ENCODE data around the gene SERAC1. TPM values are rescaled to one million over a fixed set of nuclear protein-coding genes. Genes with fewer than 3 reads are reported as not detected.

Gene SERAC1
- total RNA-seq, 1 experiment from 2014 or later, result 7.6 TPM

DNA sequence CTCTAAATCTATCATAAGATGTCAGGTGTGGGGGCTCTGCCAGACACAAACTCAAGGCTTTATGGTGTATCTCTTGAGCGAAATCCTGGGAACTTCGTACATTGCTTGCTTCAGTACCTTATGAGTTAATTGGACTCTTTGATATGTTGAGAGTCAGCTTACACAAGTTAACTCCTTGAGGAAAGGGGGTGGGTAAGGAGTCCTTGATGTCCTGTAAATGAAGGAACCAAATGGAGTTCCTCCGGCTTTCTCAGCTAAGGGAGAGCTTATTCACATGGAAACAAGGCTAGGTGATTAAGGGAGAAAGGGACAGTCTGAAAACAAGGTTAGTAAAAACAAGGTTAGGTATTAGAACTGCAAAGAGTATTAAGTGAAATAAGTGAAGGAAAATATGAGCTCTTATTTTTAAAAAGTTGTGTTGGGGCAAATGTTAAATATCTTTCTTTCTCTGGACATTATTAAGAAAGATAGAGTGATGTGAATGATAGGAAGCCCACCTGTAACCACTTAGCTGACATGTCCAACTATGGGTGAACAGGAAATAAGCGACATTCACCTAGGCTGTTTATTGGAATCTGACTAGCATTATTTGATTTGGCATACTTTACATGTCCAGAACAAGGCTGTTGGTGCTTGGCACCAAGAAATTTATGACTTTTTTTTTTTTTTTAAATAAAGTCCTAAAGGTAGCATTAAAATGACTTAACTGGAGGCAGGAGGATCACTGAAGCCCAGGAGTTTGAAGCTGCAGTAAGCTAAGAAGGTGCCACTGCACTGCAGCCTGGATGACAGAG is 26.6 kb upstream of the SERAC1 start:
- no peaks in the 10 kb centered on the region for H3K79me1 ChIP-seq (ENCODE audit: insufficient read depth, low read depth, low read length, poor library complexity, severe bottlenecking)
- DNase-seq, result peak; percentile 35
- no peak overlapping the region for H3K4ac ChIP-seq (ENCODE audit: low read depth, low read length)
- H4K20me1 ChIP-seq (ENCODE audit: control insufficient read depth, insufficient read depth, insufficient read length), result no peaks in the 10 kb centered on the region
- H4K91ac ChIP-seq (ENCODE audit: insufficient read length, low read depth, low read length), result no peak overlapping the region
- H3K4me2 ChIP-seq (ENCODE audit: insufficient read depth, insufficient read length, low read length), result peak overlapping the region; percentile 65
- no CpG with 5 or more reads among the region's 4 CpGs for WGBS (ENCODE audit: extremely low coverage, insufficient read length, low lambda C conversion rate)
- H3K27me3 Mint-ChIP-seq (ENCODE audit: low read depth), result no peaks in the 10 kb centered on the region
- TF ChIP-seq CTCF (conservative IDR thresholded peaks at IDR 0.05), result no peak
- no peak overlapping the region for H3K14ac ChIP-seq (ENCODE audit: insufficient read depth, low read length)
- no peaks in the 10 kb centered on the region; a peak in 1 of 5 replicates for H3K9me3 Mint-ChIP-seq
- no peaks in the 10 kb centered on the region for H3K79me2 ChIP-seq (ENCODE audit: insufficient read depth, low read length)
- H3K4me1 Mint-ChIP-seq, result peaks cover 42 to 49% of the 10 kb centered on the region in 2 experiments
- H3K9ac ChIP-seq (ENCODE audit: extremely low read depth, insufficient read length, low read length), result no peak overlapping the region
- H3K23me2 ChIP-seq (ENCODE audit: insufficient read length, low read depth, low read length, poor library complexity, severe bottlenecking), result peaks cover 2% of the 10 kb centered on the region
- H3K27me3 ChIP-seq (ENCODE audit: insufficient read depth, low read length), result no peaks in the 10 kb centered on the region
- no peak overlapping the region for H4K5ac ChIP-seq (ENCODE audit: insufficient read length, low read depth, low read length)
- no peak overlapping the region for H2BK12ac ChIP-seq (ENCODE audit: insufficient read length, low read depth, low read length)
- H3K27ac Mint-ChIP-seq, result peak overlapping the region; percentile 3 to 89 (median 44); a peak in 6 of 7 replicates
- H3K27ac ChIP-seq (ENCODE audit: insufficient read length, low read depth, low read length), result no peak overlapping the region
- H3K23ac ChIP-seq (ENCODE audit: insufficient read length, low read depth, low read length), result no peak overlapping the region
- H3T11ph ChIP-seq (ENCODE audit: low read length), result no peak overlapping the region
- no peak overlapping the region for H2AK5ac ChIP-seq (ENCODE audit: insufficient read length, low read length)
- no peak overlapping the region for H2AFZ ChIP-seq (ENCODE audit: low read length)
- H2BK15ac ChIP-seq (ENCODE audit: low read depth, low read length), result no peak overlapping the region
- no peak overlapping the region for H2BK120ac ChIP-seq (ENCODE audit: low read depth, low read length, poor library complexity, severe bottlenecking)
- H2BK5ac ChIP-seq (ENCODE audit: insufficient read length, low read length), result no peak overlapping the region
- no peaks in the 10 kb centered on the region for H3K9me3 ChIP-seq (ENCODE audit: control insufficient read depth, low read depth, low read length)
- peak overlapping the region; percentile 46 to 73 for H3K4me3 Mint-ChIP-seq
- no peak overlapping the region for H3K56ac ChIP-seq (ENCODE audit: insufficient read length, low read depth, low read length)
- no peak overlapping the region for H4K8ac ChIP-seq (replicated peaks; ENCODE audit: insufficient read length, low read depth, low read length)
- no peak overlapping the region for H3K18ac ChIP-seq (ENCODE audit: insufficient read length, low read depth, low read length)
- H3K4me1 ChIP-seq (ENCODE audit: insufficient read depth, low read length), result no peaks in the 10 kb centered on the region; the same call in none of the 2 replicates
- no peak overlapping the region for H2BK20ac ChIP-seq (ENCODE audit: low read depth, low read length, poor library complexity, severe bottlenecking)
- H3K36me3 Mint-ChIP-seq (ENCODE audit: insufficient read depth in 1 of 3, low read depth in 3 of 3), result peaks cover 0 to 39% (median 9%) of the 10 kb centered on the region in 3 experiments; a peak in 4 of 7 replicates

Data from H9 (cell line).